ENCODE measurements around the gene CGB5. TPM values are rescaled to one million over a fixed set of nuclear protein-coding genes. Genes with fewer than 3 reads are reported as not detected.
A peak's percentile ranks its signal among the peaks of the same experiment; 100 is the strongest.

The CGB5 gene
- total and polyA plus RNA-seq, 12 donors = 0.72 TPM; not detected in 11

DNA sequence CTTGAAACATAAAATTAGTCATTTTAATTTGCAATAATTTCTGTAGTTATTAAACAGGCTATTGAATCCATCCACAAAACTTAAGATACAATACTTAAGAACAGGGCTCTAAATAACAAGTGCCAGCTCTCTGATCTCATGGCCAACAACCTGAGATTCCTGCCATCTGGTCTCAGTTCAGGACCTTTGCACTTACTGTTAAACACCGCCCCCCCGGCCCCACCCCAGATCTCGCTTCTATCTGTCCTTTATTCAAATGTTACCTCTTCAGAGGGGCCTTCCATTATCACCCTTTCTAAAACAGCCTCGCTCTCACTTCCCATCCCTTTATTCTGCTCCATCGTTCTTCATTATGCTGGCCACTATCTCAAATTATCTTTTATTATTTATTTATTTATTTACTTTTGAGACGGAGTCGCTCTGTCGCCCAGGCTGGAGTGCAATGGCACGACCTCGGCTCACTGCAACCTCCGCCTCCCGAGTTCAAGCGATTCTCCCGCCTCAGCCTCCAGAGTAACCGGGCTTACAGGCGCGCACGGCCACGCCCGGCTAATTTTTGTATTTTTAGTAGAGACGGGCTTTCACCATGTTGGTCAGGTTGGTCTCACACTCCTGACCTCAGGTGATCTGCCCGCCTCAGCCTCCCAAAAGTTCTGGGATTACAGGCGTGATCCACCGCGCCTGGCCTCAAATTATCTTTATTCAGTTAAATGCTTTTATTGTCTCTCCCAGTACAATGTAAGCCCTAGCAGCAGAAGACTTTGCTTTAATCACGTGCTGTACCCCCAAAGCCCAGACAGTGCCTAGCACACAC lies 40.8 kb downstream of the CGB5 start:
- Histone ChIP-seq H3K27ac (peak overlapping the region; percentile 43 to 91 (median 88)), H3K4me3 (peak overlapping the region in 1 of 4 donors; percentile 68), H3K36me3 (replicated peaks in 1 of 2) (peaks cover 0 to 18% of the 10 kb centered on the region in 2 donors), H3K4me1 (replicated peaks in 1 of 2) (peaks cover 10 to 32% of the 10 kb centered on the region in 2 donors), H3K9me3 (replicated peaks in 1 of 3) (no peaks in the 10 kb centered on the region), H3K27me3 (no peaks in the 10 kb centered on the region)
- no peak for DNase-seq
- no peak for TF ChIP-seq CTCF (IDR thresholded peaks at IDR 0.05)
- no peak for TF ChIP-seq POLR2A (IDR thresholded peaks at IDR 0.05)
- intact Hi-C loops (cut with DNase I) = no loop called here
- 63 to 69% (median 67%) methylated on average over 25 to 26 of the region's 26 CpGs for WGBS, 4 donors

DNA sequence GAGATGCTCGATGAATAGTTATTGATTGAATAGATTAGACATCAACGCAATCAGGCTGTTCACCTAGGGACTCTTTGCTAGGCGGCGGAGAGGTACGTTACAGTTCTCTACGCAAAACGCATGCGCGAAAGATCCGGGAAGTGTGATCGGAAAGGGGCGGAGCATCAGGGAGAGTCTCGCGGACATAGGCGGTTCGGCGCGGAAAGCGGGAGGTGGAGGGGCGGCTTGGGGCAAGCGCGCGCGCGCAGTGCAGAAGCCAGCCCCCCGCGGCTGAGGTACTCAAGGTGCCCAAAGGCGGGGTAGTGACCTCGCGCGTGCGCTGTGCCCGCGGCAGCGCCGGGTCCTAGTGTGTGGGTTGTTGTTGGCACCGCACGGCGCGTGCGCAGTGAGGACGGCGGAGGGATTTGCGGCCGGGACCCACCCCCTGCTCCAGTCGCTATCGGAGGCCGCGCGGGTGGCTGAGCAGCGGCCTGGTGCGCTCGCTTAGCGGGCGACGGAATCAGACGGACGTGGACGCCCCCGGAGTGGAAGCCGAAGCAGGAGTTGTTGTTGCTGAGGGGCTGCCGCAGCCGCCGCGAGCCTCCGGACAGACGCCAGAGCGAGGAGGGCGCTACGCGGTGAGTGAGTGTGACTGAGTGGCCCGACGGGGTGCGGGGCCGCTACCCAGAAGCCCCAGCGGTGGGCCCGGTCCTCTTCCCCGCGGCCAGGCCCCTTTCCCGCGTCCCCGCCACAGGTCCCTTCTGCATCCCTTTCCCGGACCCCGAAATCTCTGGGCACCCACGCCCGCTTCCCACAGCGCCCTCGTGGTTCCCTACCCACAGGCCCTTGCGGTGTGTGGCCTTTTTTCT lies 41.6 kb downstream of the CGB5 start, which contains the start of gene SNRNP70:
Gene SNRNP70, plus strand, starts transcription at position 432 of the 848 bp plus-strand sequence. CDS start 964 bp downstream, outside the sequence.
- Histone ChIP-seq H3K9me3 (replicated peaks in 1 of 3) (no peaks in the 10 kb centered on the region), H3K36me3 (replicated peaks in 1 of 2) (peaks cover 0 to 24% of the 10 kb centered on the region in 2 donors), H3K4me1 (replicated peaks in 1 of 2) (peaks cover 10 to 32% of the 10 kb centered on the region in 2 donors), H3K27ac (peak within 1 kb of the TSS; percentile 79 to 91 (median 88)), H3K4me3 (peak within 1 kb of the TSS; percentile 68 to 87 (median 79)), H3K27me3 (no peaks in the 10 kb centered on the region)
- intact Hi-C loops (cut with DNase I) = no loop called here
- peak; percentile 87 to 89 for TF ChIP-seq POLR2A (IDR thresholded peaks at IDR 0.05)
- peak in 1 of 6 experiments; percentile 15 for TF ChIP-seq CTCF (IDR thresholded peaks at IDR 0.05)
- peak; percentile 99 to 100 (median 100) for DNase-seq
- WGBS, 4 donors = 0 to 1% (median 1%) methylated on average over 26 to 89 of the region's 89 CpGs

DNA sequence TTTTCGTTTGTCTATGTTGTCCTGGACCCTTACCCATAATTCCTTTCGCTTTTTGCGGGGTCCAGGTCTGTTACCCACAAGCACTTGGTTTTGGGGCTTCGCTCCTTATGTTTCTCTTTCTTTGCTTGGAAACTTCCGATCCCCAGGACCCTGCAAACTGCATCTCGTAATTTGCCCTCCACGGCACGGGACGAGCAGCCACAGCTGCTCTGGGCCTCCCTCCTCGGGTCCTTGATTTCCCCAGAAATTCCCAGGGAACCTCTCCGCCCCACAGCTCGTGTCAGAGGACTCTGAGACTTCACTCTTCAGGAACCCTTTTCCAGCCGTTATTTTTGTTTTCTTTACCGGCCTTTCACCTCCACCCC lies 42.2 kb downstream of the CGB5 start:
- intact Hi-C loops (cut with DNase I) = no loop called here
- DNase-seq = no peak
- Histone ChIP-seq H3K4me1 (replicated peaks in 1 of 2) (peaks cover 10 to 32% of the 10 kb centered on the region in 2 donors), H3K4me3 (peak overlapping the region; percentile 68 to 87 (median 79)), H3K9me3 (replicated peaks in 1 of 3) (no peaks in the 10 kb centered on the region), H3K36me3 (replicated peaks in 1 of 2) (peaks cover 0 to 30% of the 10 kb centered on the region in 2 donors), H3K27me3 (no peaks in the 10 kb centered on the region), H3K27ac (peak overlapping the region in 4 of 5 donors; percentile 79 to 89 (median 85))
- 0% methylated on average over 14 of the region's 14 CpGs for WGBS, 4 donors
- TF ChIP-seq POLR2A (IDR thresholded peaks at IDR 0.05) = no peak
- no peak for TF ChIP-seq CTCF (IDR thresholded peaks at IDR 0.05)

- no peaks in the 10 kb centered on the region for H3K9me3 ChIP-seq (replicated peaks in 1 of 3)
- WGBS, 4 donors = 25 to 39% (median 33%) methylated on average over 7 to 11 of the region's 11 CpGs
- peaks cover 10 to 32% of the 10 kb centered on the region in 2 donors for H3K4me1 ChIP-seq (replicated peaks in 1 of 2)
- no peaks in the 10 kb centered on the region for H3K27me3 ChIP-seq
- H3K4me3 ChIP-seq = peak overlapping the region in 3 of 4 donors; percentile 68 to 84 (median 74)
- DNase-seq = no peak
- H3K27ac ChIP-seq = peak overlapping the region in 1 of 5 donors; percentile 79
- no peak for TF ChIP-seq POLR2A (IDR thresholded peaks at IDR 0.05)
- TF ChIP-seq CTCF (IDR thresholded peaks at IDR 0.05) = no peak
- intact Hi-C loops (cut with DNase I) = no loop called here
- H3K36me3 ChIP-seq (replicated peaks in 1 of 2) = peaks cover 0 to 34% of the 10 kb centered on the region in 2 donors
These were observed 42.6 kb downstream of the CGB5 start for GRCh38 chr19:49086296-49086695.
